Measurements from ENCODE around the gene COL18A1. TPM values are rescaled to one million over a fixed set of nuclear protein-coding genes. Genes with fewer than 3 reads are reported as not detected.

Gene COL18A1
- total RNA-seq, 4 donors from 2014 or later = 64.7 to 110 (median 98.9) TPM

DNA sequence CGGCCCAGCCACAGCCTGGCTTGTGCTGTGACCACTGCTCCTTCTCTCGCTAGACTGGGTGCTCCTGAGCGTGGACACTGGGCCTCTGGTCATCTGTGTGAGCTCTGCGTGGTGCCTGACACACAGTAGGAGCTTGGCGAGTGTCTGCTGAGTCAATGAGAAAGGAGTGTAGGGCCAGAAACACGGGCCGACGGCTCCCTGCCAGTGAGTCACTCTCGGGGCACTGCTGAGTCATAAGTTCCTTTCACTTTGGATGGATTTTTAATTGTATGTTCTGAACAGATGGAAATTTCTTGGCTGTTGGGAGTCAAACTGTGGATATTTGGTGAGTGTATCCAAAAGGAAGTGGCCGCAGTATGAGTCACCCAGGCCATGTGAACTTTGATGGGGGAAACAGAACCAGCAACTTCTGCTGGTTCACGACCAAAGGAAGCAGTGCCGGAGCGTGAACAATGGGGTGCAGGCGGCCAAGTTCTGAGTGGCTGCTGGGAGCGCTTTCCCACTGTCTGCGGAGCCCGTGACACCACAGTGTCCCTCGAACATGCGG is 41.0 kb upstream of the COL18A1 start:
- TF ChIP-seq, protein P1, sequence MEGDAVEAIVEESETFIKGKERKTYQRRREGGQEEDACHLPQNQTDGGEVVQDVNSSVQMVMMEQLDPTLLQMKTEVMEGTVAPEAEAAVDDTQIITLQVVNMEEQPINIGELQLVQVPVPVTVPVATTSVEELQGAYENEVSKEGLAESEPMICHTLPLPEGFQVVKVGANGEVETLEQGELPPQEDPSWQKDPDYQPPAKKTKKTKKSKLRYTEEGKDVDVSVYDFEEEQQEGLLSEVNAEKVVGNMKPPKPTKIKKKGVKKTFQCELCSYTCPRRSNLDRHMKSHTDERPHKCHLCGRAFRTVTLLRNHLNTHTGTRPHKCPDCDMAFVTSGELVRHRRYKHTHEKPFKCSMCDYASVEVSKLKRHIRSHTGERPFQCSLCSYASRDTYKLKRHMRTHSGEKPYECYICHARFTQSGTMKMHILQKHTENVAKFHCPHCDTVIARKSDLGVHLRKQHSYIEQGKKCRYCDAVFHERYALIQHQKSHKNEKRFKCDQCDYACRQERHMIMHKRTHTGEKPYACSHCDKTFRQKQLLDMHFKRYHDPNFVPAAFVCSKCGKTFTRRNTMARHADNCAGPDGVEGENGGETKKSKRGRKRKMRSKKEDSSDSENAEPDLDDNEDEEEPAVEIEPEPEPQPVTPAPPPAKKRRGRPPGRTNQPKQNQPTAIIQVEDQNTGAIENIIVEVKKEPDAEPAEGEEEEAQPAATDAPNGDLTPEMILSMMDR (IDR thresholded peaks at IDR 0.05) = no peak
- peak; percentile 73 for DNase-seq (ENCODE audit: low spot score)
- peak; percentile 75 for ATAC-seq (ENCODE audit: low FRiP score)

- ATAC-seq (ENCODE audit: low FRiP score) (peak; percentile 1), DNase-seq (ENCODE audit: low spot score) (no peak)
- TF ChIP-seq, protein P1 (IDR thresholded peaks at IDR 0.05) = no peak
These were observed 40.3 kb upstream of the COL18A1 start for GRCh38 chr21:45364468-45365185.

- ATAC-seq (ENCODE audit: low FRiP score) = no peak
- DNase-seq (ENCODE audit: low spot score) = no peak
- TF ChIP-seq, protein P1 (IDR thresholded peaks at IDR 0.05) = no peak
These were observed 39.8 kb upstream of the COL18A1 start for GRCh38 chr21:45365186-45365607.

GRCh38 chr21:45365608-45366241 is 39.2 kb upstream of the COL18A1 start:
- TF ChIP-seq, protein P1 (IDR thresholded peaks at IDR 0.05) = no peak
- DNase-seq (ENCODE audit: low spot score) = no peak
- ATAC-seq (ENCODE audit: low FRiP score) = no peak

GRCh38 chr21:45366476-45366875 is 38.5 kb upstream of the COL18A1 start:
- ATAC-seq (ENCODE audit: low FRiP score) (no peak), DNase-seq (ENCODE audit: low spot score) (no peak)
- TF ChIP-seq, protein P1 (IDR thresholded peaks at IDR 0.05) = no peak

- ATAC-seq (ENCODE audit: low FRiP score) (peak; percentile 77), DNase-seq (ENCODE audit: low spot score) (peak; percentile 57)
- TF ChIP-seq, protein P1 (IDR thresholded peaks at IDR 0.05) = no peak
These were observed 38.0 kb upstream of the COL18A1 start for GRCh38 chr21:45366931-45367401.
